Measurements from ENCODE around the gene PPP1R7. TPM values are rescaled to one million over a fixed set of nuclear protein-coding genes. Genes with fewer than 3 reads are reported as not detected.
"Not testable (repeated sequence)": the region's sequence is repeated elsewhere in the genome, so short reads cannot be mapped to it uniquely, and the experiment has no call there.

PPP1R7 gene
- total RNA-seq, 1 experiment from 2014 or later: 65.4 TPM

DNA sequence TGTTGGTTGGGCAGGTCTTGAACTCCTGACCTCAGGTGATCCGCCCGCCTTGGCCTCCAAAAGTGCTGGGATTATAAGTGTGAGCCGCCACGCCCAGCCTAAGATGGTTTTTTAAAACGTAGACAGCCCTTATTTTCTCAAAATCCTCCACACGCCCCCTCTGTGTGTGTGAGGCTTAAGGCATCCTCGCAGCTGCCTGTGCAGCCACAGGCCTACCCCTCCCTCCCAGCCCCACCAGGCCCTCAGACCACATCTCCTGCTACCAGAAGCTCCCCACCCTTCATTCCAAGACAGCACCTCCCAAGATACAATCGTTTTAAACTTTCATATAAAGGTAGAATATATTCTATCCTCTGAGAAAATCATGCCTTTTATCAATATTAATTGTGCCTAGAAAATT, 43.0 kb downstream of the PPP1R7 start:
- no peaks in the 10 kb centered on the region for H3K9me3 Mint-ChIP-seq (ENCODE audit: low read depth, unreplicated experiment)
- intact Hi-C loops (cut with micrococcal nuclease; ENCODE audit: unreplicated experiment): no loop called here
- H3K27me3 Mint-ChIP-seq (ENCODE audit: unreplicated experiment): peaks cover 72% of the 10 kb centered on the region
- CTCF ChIA-PET: no interaction called here
- no peak overlapping the region for H3K4me3 Mint-ChIP-seq (ENCODE audit: low read depth, unreplicated experiment)
- DNase-seq: no peak
- no peak overlapping the region for H3K27ac Mint-ChIP-seq (ENCODE audit: unreplicated experiment)
- TF ChIP-seq, protein P1, sequence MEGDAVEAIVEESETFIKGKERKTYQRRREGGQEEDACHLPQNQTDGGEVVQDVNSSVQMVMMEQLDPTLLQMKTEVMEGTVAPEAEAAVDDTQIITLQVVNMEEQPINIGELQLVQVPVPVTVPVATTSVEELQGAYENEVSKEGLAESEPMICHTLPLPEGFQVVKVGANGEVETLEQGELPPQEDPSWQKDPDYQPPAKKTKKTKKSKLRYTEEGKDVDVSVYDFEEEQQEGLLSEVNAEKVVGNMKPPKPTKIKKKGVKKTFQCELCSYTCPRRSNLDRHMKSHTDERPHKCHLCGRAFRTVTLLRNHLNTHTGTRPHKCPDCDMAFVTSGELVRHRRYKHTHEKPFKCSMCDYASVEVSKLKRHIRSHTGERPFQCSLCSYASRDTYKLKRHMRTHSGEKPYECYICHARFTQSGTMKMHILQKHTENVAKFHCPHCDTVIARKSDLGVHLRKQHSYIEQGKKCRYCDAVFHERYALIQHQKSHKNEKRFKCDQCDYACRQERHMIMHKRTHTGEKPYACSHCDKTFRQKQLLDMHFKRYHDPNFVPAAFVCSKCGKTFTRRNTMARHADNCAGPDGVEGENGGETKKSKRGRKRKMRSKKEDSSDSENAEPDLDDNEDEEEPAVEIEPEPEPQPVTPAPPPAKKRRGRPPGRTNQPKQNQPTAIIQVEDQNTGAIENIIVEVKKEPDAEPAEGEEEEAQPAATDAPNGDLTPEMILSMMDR (IDR thresholded peaks at IDR 0.05; ENCODE audit: unreplicated experiment): no peak
- BruUV-seq (replicated peaks): no TSS peak
- no peaks in the 10 kb centered on the region for H3K36me3 Mint-ChIP-seq (ENCODE audit: insufficient read depth, unreplicated experiment)
- H3K4me1 Mint-ChIP-seq (ENCODE audit: low read depth, unreplicated experiment): no peaks in the 10 kb centered on the region

DNA sequence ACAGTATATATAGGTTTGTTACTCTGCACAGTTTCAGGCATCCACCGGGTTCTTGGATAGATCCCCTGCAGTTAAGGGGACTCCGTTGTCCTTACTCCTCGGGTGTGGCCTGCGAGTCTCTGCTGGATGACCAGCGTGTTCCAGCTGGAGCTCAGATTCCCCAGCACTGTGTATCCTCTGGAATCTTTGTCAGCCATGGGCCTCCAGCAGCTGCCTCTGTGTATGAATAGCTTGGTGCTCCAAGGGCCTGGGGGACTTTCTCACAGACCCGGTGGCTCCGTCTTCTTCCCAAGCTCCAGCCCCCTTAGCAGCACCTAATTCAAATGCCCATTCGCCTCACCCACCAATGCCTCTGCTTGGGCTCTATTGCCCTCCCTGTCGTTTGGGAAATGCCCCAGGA, 44.5 kb downstream of the PPP1R7 start:
- BruUV-seq (replicated peaks): no TSS peak

GRCh38 chr2:241195506-241196130, 45.4 kb downstream of the PPP1R7 start:
- Mint-ChIP-seq H3K4me3 (ENCODE audit: low read depth, unreplicated experiment) (no peak overlapping the region), H3K36me3 (ENCODE audit: insufficient read depth, unreplicated experiment) (no peaks in the 10 kb centered on the region), H3K27me3 (ENCODE audit: unreplicated experiment) (peaks cover 77% of the 10 kb centered on the region), H3K4me1 (ENCODE audit: low read depth, unreplicated experiment) (no peaks in the 10 kb centered on the region), H3K9me3 (ENCODE audit: low read depth, unreplicated experiment) (no peaks in the 10 kb centered on the region), H3K27ac (ENCODE audit: unreplicated experiment) (no peak overlapping the region)
- BruUV-seq (replicated peaks): no TSS peak
- intact Hi-C loops (cut with micrococcal nuclease; ENCODE audit: unreplicated experiment): no loop called here
- CTCF ChIA-PET: no interaction called here
- DNase-seq: no peak
- TF ChIP-seq, protein P1 (IDR thresholded peaks at IDR 0.05; ENCODE audit: unreplicated experiment): no peak

More for the DNA sequence above, 44.5 kb downstream of the PPP1R7 start:
- no peak overlapping the region for H3K4me3 Mint-ChIP-seq (ENCODE audit: low read depth, unreplicated experiment)
- H3K4me1 Mint-ChIP-seq (ENCODE audit: low read depth, unreplicated experiment): no peaks in the 10 kb centered on the region
- CTCF ChIA-PET: no interaction called here
- H3K27me3 Mint-ChIP-seq (ENCODE audit: unreplicated experiment): peaks cover 82% of the 10 kb centered on the region
- H3K9me3 Mint-ChIP-seq (ENCODE audit: low read depth, unreplicated experiment): no peaks in the 10 kb centered on the region
- no peak for DNase-seq
- no peaks in the 10 kb centered on the region for H3K36me3 Mint-ChIP-seq (ENCODE audit: insufficient read depth, unreplicated experiment)
- intact Hi-C loops (cut with micrococcal nuclease; ENCODE audit: unreplicated experiment): no loop called here
- no peak overlapping the region for H3K27ac Mint-ChIP-seq (ENCODE audit: unreplicated experiment)
- TF ChIP-seq, protein P1 (IDR thresholded peaks at IDR 0.05; ENCODE audit: unreplicated experiment): no peak

- DNase-seq; H3K9me3 Mint-ChIP-seq (ENCODE audit: low read depth, unreplicated experiment); H3K27ac Mint-ChIP-seq (ENCODE audit: unreplicated experiment); BruUV-seq (replicated peaks); H3K4me1 Mint-ChIP-seq (ENCODE audit: low read depth, unreplicated experiment); intact Hi-C loops (cut with micrococcal nuclease; ENCODE audit: unreplicated experiment); H3K4me3 Mint-ChIP-seq (ENCODE audit: low read depth, unreplicated experiment); H3K36me3 Mint-ChIP-seq (ENCODE audit: insufficient read depth, unreplicated experiment): not testable (repeated sequence)
- CTCF ChIA-PET: interaction anchor here (0.7 kb wide), 2 partner anchors 44 to 391 kb away, joined by 3 read pairs; no protein-coding TSS in a partner anchor
- peaks cover 64% of the 10 kb centered on the region for H3K27me3 Mint-ChIP-seq (ENCODE audit: unreplicated experiment)
Measured at GRCh38 chr2:241197246-241197645, 47.0 kb downstream of the PPP1R7 start.

GRCh38 chr2:241197947-241198346, 47.7 kb downstream of the PPP1R7 start:
- peaks cover 57% of the 10 kb centered on the region for H3K27me3 Mint-ChIP-seq (ENCODE audit: unreplicated experiment)
- CTCF ChIA-PET: interaction anchor here (0.7 kb wide), 2 partner anchors 43 to 392 kb away, joined by 3 read pairs; no protein-coding TSS in a partner anchor
- H3K9me3 Mint-ChIP-seq (ENCODE audit: low read depth, unreplicated experiment): no peaks in the 10 kb centered on the region
- TF ChIP-seq, protein P1 (IDR thresholded peaks at IDR 0.05; ENCODE audit: unreplicated experiment): no peak
- H3K4me1 Mint-ChIP-seq (ENCODE audit: low read depth, unreplicated experiment): no peaks in the 10 kb centered on the region
- no peaks in the 10 kb centered on the region for H3K36me3 Mint-ChIP-seq (ENCODE audit: insufficient read depth, unreplicated experiment)
- no peak overlapping the region for H3K27ac Mint-ChIP-seq (ENCODE audit: unreplicated experiment)
- no TSS peak for BruUV-seq (replicated peaks)
- no peak overlapping the region for H3K4me3 Mint-ChIP-seq (ENCODE audit: low read depth, unreplicated experiment)
- intact Hi-C loops (cut with micrococcal nuclease; ENCODE audit: unreplicated experiment): no loop called here
- DNase-seq: no peak
